Measurements from ENCODE around the gene CRIP1.

Gene CRIP1, protein sequence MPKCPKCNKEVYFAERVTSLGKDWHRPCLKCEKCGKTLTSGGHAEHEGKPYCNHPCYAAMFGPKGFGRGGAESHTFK

GRCh38 chr14:105486163-105486973 lies at the start of gene CRIP1:
Gene CRIP1 (plus strand): TSS chr14:105486886. CDS start chr14:105487260, 374 bp downstream.
- no peak for DNase-seq (ENCODE audit: low read depth, low spot score)
- Histone ChIP-seq H3K9ac (ENCODE audit: insufficient read length) (peak within 1 kb of the TSS; percentile 75), H3K27ac (peak within 1 kb of the TSS; percentile 68), H3K9me3 (ENCODE audit: low read depth, low read length) (no peaks in the 10 kb centered on the region), H3K4me3 (peak within 1 kb of the TSS; percentile 78), H3K36me3 (ENCODE audit: insufficient read depth, low read length) (no peaks in the 10 kb centered on the region)
- TF ChIP-seq POLR2AphosphoS5 (IDR thresholded peaks at IDR 0.05; ENCODE audit: borderline replicate concordance, low read depth, low read length) (no peak), EZH2 (IDR thresholded peaks at IDR 0.05) (no peak), FOXP2 (optimal IDR thresholded peaks at IDR 0.05; ENCODE audit: control extremely low read depth, extremely low read length, insufficient read depth) (no peak)

- no peak overlapping the region for H3K27ac ChIP-seq
- H3K9ac ChIP-seq (ENCODE audit: insufficient read length): no peak overlapping the region
- no peak overlapping the region for H3K4me3 ChIP-seq
- peaks cover 22% of the 10 kb centered on the region for H3K36me3 ChIP-seq (ENCODE audit: insufficient read depth, low read length)
- H3K9me3 ChIP-seq (ENCODE audit: low read depth, low read length): no peaks in the 10 kb centered on the region
- TF ChIP-seq EZH2 (IDR thresholded peaks at IDR 0.05) (no peak), POLR2AphosphoS5 (IDR thresholded peaks at IDR 0.05; ENCODE audit: borderline replicate concordance, low read depth, low read length) (peak; percentile 9; the same call in 1 of the 2 replicates)
- no peak for DNase-seq (ENCODE audit: low read depth, low spot score)
Measured at GRCh38 chr14:105436891-105437722, 49.6 kb upstream of the CRIP1 start.

- Histone ChIP-seq H3K9ac (ENCODE audit: insufficient read length) (no peak overlapping the region), H3K36me3 (ENCODE audit: insufficient read depth, low read length) (peaks cover 22% of the 10 kb centered on the region), H3K4me3 (no peak overlapping the region), H3K27ac (no peak overlapping the region), H3K9me3 (ENCODE audit: low read depth, low read length) (no peaks in the 10 kb centered on the region)
- TF ChIP-seq FOXP2 (optimal IDR thresholded peaks at IDR 0.05; ENCODE audit: control extremely low read depth, extremely low read length, insufficient read depth) (no peak), POLR2AphosphoS5 (IDR thresholded peaks at IDR 0.05; ENCODE audit: borderline replicate concordance, low read depth, low read length) (no peak), EZH2 (IDR thresholded peaks at IDR 0.05) (no peak)
- DNase-seq (ENCODE audit: low read depth, low spot score): no peak
Measured at GRCh38 chr14:105437723-105438500, 48.8 kb upstream of the CRIP1 start.

GRCh38 chr14:105439179-105439578 lies 47.5 kb upstream of the CRIP1 start:
- Histone ChIP-seq H3K9ac (ENCODE audit: insufficient read length) (no peak overlapping the region), H3K9me3 (ENCODE audit: low read depth, low read length) (no peaks in the 10 kb centered on the region), H3K4me3 (no peak overlapping the region), H3K27ac (no peak overlapping the region), H3K36me3 (ENCODE audit: insufficient read depth, low read length) (peaks cover 22% of the 10 kb centered on the region)
- no peak for DNase-seq (ENCODE audit: low read depth, low spot score)
- no peak for TF ChIP-seq FOXP2 (optimal IDR thresholded peaks at IDR 0.05; ENCODE audit: control extremely low read depth, extremely low read length, insufficient read depth)
- TF ChIP-seq POLR2AphosphoS5 (IDR thresholded peaks at IDR 0.05; ENCODE audit: borderline replicate concordance, low read depth, low read length): no peak
- TF ChIP-seq EZH2 (IDR thresholded peaks at IDR 0.05): no peak

DNA sequence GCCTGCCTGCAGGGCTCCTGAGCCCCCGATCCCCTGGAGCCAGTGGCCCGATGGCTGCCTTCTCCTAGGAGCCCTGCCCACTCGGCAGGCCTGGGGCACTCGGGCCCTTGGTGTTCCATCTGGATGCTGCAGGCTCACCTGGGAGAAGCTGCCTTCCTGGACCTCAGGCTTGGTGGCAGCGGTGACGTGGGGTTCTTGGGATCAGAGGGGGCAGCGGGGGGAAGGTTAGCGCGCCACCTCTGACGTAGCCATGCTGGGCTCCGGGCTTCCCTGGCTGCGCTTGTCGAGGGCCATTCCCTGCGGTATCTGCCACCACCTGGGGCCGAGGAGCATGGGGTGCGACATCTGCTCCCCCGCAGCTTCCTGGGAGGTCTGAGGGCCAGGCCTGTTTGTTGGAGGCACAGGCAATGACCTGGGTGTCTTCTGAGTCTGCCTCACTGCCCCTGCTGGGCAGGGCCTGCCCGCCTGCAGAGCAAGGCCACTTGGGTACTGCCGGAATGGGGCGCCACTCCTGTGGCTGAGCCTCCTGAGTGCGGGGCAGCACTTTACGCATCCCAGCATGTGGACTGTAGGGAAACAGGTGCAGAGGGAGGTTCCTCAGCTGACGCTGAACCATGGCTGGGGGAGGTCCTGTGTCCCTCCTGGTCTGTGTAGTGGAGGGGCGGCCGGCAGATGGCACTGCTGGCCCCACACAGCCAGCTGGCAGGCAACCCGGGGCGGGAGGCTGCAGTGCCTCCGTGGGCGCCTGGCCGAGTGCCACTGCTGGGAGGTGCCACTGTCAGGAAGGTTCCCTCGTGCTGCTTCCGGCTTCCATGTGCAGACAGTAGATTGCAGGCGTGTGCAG lies 46.8 kb upstream of the CRIP1 start:
- peaks cover 21% of the 10 kb centered on the region for H3K36me3 ChIP-seq (ENCODE audit: insufficient read depth, low read length)

DNA sequence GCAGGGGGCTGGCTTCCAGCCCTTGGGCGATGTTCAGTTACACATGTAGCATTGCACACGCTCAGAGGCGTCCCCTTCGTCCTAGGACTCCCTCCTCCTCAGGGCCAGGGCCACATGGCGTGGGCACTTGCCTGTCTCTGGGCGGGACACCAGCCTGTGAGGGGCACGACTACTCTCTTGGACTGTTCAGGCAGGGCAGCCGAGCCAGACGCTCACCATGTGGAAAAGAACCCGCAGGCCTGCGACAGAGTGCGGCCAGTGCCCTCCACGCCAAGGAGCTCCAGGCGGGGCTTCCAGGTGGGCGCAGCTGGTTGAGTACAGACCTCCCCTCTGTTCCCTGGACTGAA lies 46.2 kb upstream of the CRIP1 start:
- DNase-seq (ENCODE audit: low read depth, low spot score): no peak
- H3K36me3 ChIP-seq (ENCODE audit: insufficient read depth, low read length): peaks cover 17% of the 10 kb centered on the region
- no peak overlapping the region for H3K9ac ChIP-seq (ENCODE audit: insufficient read length)
- no peak for TF ChIP-seq EZH2 (IDR thresholded peaks at IDR 0.05)
- no peak for TF ChIP-seq FOXP2 (optimal IDR thresholded peaks at IDR 0.05; ENCODE audit: control extremely low read depth, extremely low read length, insufficient read depth)
- TF ChIP-seq POLR2AphosphoS5 (IDR thresholded peaks at IDR 0.05; ENCODE audit: borderline replicate concordance, low read depth, low read length): no peak
- H3K27ac ChIP-seq: no peak overlapping the region
- H3K4me3 ChIP-seq: no peak overlapping the region
- no peaks in the 10 kb centered on the region for H3K9me3 ChIP-seq (ENCODE audit: low read depth, low read length)

More for the DNA sequence above, 46.8 kb upstream of the CRIP1 start:
- DNase-seq (ENCODE audit: low read depth, low spot score): no peak
- Histone ChIP-seq H3K9me3 (ENCODE audit: low read depth, low read length) (no peaks in the 10 kb centered on the region), H3K27ac (no peak overlapping the region), H3K4me3 (no peak overlapping the region), H3K9ac (ENCODE audit: insufficient read length) (no peak overlapping the region)
- TF ChIP-seq FOXP2 (optimal IDR thresholded peaks at IDR 0.05; ENCODE audit: control extremely low read depth, extremely low read length, insufficient read depth) (no peak), POLR2AphosphoS5 (IDR thresholded peaks at IDR 0.05; ENCODE audit: borderline replicate concordance, low read depth, low read length) (no peak), EZH2 (IDR thresholded peaks at IDR 0.05) (no peak)

DNA sequence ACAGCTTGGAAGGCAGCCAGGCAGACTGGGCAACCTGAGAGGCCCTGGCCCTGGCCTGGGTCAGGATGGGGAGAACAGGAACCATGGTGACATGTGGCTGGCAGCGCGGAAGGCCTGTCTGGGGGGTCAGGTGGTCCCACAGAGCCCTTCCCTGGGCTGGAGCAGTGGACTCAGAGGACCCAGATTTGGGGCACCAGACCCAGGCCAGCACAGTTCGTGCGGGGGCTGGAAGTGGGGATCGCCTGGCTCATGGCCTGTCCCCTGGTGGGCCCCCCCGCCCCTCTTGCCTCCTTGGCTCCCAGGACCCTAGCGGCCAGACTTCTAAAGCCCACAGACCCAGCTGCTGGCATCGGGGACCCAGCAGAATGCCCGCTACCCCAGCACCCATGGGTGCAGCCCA lies 45.7 kb upstream of the CRIP1 start:
- DNase-seq (ENCODE audit: low read depth, low spot score): no peak
- Histone ChIP-seq H3K4me3 (no peak overlapping the region), H3K9ac (ENCODE audit: insufficient read length) (no peak overlapping the region), H3K27ac (no peak overlapping the region), H3K9me3 (ENCODE audit: low read depth, low read length) (no peaks in the 10 kb centered on the region), H3K36me3 (ENCODE audit: insufficient read depth, low read length) (peaks cover 17% of the 10 kb centered on the region)
- TF ChIP-seq POLR2AphosphoS5 (IDR thresholded peaks at IDR 0.05; ENCODE audit: borderline replicate concordance, low read depth, low read length) (no peak), FOXP2 (optimal IDR thresholded peaks at IDR 0.05; ENCODE audit: control extremely low read depth, extremely low read length, insufficient read depth) (no peak), EZH2 (IDR thresholded peaks at IDR 0.05) (no peak)

All from SK-N-MC (cell line).